ENCODE measurements around the gene RNF215.
"Not testable (repeated sequence)": the region's sequence is repeated elsewhere in the genome, so short reads cannot be mapped to it uniquely, and the experiment has no call there.

Gene RNF215

DNA sequence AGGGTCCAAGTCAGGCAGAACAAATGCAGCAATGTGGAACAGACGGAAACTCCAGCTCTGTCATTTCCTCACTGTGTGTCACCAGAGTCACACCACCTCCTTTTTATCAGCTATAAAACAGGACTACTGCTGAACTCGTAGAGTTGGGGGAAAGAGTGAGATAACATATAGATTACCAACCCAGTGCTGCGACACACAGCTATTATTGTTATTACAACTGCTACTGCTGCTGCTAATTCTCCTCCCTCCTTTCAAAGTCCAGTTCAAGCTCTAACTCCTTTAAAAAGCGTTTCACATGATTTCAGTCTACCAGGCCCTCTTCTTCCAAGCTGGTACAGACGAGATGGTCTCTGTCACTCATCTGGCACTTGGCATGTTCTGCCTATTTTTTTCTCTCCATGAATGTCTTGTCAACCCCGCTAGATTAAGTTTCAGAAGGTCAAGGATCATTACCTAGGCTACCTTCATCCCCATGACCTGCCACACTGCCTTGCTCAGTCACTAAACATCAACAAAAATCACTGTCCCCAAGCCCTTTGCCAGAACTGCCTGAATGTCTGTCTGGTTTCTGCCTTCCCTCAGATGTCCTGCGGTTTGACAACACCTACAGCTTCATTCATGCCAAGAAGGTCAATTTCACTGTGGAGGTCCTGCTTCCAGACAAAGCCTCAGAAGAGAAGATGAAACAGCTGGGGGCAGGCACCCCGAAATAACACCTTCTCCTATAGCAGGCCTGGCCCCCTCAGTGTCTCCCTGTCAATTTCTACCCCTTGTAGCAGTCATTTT lies 34.7 kb upstream of the RNF215 start:
- in situ Hi-C loops (cut with HindIII; ENCODE audit: low sequenced_read_pairs): no loop called here

DNA sequence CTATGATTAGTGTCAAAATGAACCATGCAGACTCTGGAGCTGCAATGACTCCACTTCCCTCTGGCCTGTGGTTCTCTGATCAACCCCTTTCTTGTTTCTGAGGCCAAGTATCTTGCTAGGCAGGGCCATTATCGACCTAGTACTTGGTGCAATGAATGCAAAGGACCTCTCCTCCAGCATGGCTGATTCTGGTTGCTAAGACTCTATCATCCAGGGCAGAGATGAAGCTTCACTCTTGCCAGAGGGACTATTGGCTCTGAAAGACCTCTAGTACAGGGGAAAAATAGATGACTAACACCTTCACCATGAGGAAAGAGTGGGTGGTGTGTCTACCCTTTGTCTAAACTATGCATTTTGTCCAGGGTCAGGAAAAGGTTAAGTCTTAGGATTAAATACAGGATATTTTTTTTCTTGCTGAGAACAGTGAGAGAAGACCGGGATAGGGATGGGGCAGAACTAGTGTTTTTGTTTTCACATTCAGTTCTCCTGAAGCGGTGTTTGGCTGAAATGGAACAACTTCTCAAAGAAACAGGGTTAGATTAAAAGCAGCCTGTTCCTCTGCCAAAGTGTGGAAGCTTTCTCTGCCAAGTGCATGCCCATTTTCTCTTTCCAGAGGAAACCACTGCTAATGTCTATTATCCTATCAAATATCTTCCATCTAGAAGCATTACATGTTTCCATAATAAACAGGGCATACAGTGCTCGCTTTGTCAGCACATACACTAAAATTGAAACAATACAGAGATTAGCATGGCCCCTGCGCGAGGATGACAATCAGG lies 33.3 kb upstream of the RNF215 start:
- in situ Hi-C loops (cut with HindIII; ENCODE audit: low sequenced_read_pairs): no loop called here

DNA sequence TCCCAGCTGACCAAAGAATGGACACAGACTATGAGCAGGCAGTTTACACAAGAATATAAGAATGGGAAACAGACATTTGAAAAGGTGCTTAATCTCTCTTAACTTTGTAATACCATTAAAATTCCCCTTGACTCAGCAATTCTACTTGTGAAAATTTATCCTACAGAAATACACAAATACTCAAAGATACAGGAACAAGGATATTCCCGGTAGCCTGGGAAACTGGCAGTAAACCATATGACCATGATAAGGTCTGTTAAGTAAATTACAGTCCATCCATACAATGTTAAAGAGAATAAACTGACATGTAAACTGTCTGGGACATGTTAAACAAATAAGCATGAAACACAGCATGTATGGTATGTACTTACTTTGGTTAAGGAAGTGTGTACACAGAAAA lies 29.6 kb upstream of the RNF215 start:
- in situ Hi-C loops (cut with HindIII; ENCODE audit: low sequenced_read_pairs): no loop called here

DNA sequence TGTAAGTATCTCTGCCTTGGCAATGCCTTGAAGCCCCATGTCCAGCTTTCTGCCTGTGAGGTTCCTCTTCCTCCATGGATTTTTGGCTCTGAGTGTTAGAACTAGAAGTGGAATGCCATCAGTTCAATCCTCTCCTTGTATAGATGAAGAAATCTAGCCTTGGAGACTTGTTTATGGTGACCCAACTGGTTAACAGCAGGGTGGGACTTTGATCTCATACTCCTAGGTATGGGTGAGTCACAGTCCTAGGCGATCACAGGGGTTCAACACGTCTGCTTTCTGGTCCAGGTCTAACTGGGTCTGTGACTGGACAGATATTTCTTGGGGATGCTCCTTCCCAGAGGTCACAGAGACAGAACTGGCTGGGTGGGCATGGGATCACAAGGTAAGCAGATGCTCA lies 29.2 kb upstream of the RNF215 start:
- in situ Hi-C loops (cut with HindIII; ENCODE audit: low sequenced_read_pairs): no loop called here

DNA sequence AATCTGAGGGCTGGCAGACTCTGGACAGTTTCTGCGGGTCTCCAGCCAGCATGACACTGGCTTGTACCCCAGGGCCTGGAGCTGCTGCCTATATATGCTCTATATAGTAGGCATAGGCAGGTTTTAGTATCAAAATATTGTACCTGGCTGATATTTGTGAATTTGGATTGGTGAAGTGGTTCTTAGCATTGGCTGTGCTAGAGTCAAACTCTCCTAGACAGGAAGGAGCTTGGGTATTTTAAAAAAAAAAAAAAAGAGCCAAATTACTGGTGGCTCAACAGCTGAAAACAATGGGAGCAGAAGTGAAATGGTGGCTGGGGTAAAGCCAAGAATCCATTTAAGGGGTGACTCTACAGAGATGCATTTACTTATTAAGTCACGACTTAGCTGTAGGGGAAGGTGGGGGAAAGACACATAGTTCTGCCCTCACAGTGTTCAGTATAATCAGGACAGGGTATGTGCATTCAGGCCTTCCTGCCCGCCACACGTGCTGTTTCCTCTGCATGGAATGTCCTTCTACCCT lies 27.4 kb upstream of the RNF215 start:
- in situ Hi-C loops (cut with HindIII; ENCODE audit: low sequenced_read_pairs): no loop called here

DNA sequence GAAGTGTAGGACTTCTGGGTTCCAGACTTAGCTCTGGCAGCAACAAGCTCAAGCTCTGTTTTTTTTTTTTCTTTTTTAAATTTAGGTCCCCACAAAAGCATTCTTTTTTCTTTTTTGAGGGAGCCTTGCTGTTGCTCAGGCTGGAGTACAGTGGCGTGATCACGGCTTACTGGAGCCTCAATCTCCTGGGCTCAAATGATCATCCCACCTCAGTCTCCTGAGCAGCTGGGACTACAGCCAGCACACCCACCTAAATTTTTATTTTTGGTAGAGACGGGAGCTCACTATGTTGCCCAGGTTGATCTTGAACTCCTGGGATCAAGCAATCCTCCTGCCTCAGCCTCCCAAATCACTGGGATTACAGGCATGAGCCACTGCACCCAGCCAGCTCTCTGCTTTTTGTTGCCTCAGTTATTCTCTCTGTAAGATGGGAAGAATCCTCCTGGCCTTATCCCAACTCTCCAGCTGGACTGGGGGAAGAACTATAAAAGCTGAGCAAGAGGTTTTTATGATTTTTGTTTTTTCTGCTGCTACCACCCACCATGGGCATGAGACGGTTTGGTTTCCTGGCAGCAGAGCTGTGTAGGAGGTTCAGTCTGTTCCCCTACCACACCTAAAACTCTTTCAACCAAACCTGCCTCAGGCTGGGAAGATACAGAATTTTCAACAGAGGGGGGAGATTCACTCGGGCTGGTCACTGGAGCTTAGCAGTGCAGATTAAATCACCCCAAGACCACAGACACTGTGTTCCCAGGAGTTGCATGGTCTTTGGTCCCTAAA lies 26.7 kb upstream of the RNF215 start:
- in situ Hi-C loops (cut with HindIII; ENCODE audit: low sequenced_read_pairs): no loop called here

DNA sequence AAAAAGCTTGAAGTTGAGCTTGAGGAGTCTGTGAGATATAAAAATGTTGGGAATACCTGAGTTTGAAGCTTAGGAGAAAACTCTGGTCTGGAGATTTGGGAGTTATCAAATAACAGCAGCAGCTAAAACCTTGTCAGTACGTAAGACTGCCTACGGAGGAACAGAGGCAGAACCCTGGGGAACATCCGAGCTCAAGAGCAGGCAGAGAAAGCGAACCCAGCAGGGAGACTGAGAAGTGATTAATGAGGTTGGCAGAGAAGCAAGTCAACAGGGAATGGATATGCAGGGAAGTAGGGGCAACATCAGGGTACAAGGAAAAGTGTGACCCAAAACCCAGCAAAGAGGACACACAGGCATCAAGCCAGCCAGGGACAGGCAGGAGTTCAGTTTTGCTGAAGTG lies 25.8 kb upstream of the RNF215 start:
- in situ Hi-C loops (cut with HindIII; ENCODE audit: low sequenced_read_pairs): no loop called here

DNA sequence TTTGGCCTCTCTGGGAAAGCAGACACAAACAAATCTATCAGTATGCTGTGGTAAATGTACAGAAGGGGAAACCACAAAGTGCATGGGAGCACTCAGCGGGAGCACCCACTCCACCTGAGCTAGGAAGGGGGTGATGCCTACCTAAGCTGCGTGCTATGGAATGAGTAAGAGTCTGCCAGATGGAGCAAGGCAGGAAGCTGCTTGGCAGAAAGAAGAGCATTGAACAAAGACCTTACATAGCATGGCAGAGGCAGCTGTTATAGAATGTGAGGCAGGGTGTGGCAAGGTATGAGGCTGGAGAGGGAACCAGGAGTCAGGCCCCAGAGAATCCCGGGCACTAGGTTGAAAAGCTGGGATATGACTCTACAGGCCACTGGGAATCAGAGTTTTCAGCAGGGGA lies 24.6 kb upstream of the RNF215 start:
- in situ Hi-C loops (cut with HindIII; ENCODE audit: low sequenced_read_pairs): no loop called here

DNA sequence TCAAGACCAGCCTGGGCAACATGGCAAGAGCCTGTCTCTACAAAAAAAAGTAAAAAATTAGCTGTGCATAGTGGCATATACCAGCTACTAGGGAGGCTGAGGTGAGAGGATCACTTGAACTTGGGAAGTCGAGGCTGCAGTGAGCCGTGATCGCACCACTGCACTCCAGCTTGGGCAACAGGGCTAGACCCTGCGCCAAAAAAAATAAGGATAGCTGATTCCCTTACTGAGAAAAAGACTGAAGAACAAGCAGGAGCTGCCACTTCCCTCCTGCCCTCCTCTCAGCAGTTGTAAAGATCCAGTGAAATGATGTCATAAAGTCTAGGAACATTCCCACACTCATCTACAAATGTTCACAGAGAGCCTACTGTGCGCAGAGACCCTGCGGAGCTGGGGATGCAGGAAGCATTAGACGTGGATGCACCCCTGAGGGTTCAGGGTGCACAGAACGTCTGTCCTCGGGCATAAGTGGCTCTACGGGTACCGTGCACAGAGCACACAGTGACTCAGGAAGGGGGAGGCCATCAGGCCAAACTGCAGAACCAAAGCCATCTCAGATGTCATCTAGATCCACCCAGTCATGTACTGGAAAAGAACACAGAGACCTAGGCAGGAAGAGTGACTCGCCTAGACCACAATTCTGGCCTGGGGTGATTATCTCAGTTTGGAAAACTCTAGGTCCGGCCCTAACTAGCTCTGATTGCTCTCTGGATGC lies 21.3 kb upstream of the RNF215 start:
- in situ Hi-C loops (cut with HindIII; ENCODE audit: low sequenced_read_pairs): no loop called here

DNA sequence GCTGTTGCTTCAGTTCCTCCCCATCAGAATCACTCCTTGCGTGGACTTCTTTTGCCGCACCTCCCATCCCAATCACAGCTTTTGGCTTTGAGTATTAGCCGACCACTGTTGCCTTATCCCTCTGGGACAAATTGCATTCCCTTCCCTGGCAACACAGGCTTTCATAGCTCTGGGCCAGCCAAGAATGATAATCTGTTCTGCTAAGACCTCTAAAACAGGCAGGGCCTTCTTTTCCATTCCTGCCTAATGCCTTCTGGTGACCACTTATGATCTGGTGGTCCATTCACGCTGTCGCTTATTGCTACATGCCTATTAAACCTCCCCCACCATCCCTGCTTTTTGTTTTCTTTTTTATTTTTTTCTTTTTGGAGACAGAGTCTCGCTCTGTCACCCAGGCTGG lies 19.2 kb upstream of the RNF215 start:
- in situ Hi-C loops (cut with HindIII; ENCODE audit: low sequenced_read_pairs): no loop called here

DNA sequence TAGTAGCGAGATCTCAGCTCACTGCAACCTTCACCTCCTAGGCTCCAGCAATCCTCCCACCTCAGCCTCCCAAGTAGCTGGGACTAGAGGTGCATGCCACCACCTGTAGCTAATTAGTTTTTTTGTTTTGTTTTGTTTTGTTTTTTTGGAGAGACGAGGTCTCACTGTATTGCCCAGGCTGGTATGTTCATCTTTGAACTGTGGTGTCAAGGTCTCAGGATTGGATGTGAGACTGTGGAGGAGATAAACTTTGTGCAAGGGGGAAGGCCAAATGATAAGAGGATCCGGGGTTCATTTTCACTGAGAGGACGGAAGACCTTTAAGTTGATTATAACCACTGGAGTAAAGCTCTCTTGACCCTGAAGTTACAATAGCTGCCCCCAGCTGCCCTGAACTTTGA lies 18.5 kb upstream of the RNF215 start:
- in situ Hi-C loops (cut with HindIII; ENCODE audit: low sequenced_read_pairs): no loop called here

DNA sequence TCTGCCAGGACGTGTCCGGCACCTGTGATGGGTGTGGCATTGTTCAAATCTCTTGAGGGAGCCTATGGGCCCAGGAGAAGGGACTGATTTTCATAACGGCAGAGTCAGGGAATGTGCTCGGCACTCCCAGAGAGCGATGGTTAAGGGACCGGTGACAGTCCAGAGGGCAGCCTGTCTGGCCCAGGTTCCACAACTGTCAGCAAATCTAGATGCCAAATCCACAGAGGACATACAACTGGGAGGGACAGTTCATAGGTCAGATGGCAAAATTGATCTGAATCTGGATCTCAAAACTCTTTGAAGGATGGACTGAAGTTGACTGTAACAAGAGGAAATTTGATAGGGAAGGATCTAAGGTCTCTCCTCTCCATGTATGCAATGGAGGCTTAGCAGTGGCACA lies 17.1 kb upstream of the RNF215 start:
- in situ Hi-C loops (cut with HindIII; ENCODE audit: low sequenced_read_pairs): no loop called here

DNA sequence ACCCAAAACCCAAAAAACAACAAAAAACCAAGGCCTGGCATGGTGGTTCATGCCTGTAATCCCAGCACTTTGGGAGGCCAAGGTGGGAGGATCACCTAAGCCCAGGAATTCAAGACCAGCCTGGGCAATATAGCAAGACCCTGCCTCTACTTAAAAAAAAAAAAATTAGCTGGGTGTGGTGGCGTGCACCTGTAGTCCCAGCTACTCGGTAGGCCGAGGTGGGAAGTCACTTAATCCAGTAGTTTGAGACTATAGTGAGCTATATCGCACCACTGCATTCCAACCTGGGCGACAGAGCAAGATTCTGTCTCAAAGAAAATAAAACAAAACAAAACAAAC lies 15.5 kb upstream of the RNF215 start:
- in situ Hi-C loops (cut with HindIII; ENCODE audit: low sequenced_read_pairs): not testable (repeated sequence)

DNA sequence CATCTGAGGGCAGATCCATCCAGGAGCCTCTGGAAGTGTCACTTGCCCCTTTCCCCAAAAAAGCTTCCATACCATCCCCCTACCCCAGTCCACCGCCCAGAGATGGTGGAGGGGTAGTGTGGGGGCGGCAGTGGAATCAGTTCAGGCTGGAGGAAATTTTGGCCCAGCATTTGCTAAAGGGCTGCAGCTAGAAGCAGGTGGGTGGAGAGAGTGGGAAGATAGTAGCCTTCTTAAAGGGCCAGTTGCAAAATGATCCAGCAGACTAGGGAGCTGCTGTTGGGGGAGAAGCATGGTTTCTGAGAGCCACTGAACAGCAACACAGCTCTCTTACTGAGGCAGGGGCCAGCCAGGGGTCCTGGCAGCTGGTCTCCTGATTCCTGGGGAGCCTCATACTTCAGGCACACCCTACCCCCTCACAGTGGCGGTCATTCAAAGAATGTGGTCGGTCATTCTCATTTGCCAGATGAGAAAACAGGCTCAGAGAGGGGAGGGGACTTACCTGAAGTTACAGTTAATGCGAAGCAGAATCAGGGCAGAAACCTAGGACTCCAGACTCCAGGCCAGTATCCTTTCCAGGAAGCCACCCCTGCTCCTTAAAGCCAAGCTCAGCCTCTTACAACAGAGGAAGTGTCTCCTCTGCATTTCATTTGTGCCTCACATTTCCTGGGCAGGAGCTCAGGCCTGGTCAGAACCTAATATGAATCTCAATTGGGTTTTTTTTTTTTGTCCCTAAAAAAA lies 15.0 kb upstream of the RNF215 start:
- in situ Hi-C loops (cut with HindIII; ENCODE audit: low sequenced_read_pairs): no loop called here

DNA sequence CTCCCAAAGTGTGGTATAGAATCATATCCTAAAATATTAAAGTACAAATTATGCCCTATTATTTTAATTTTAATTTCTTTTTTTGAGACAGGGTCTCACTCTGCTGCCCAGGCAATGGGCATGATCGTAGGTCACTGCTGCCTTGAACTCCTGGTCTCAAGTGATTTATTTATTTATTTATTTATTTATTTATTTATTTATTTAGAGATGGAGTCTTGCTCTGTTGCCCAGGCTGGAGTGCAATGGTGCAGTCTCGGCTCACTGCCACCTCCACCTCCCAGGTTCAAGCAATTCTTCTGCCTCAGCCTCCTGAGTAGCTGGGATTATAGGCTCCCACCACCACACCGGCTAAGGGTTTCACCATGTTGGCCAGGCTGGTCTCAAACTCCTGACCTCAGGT lies 13.8 kb upstream of the RNF215 start:
- in situ Hi-C loops (cut with HindIII; ENCODE audit: low sequenced_read_pairs): not testable (repeated sequence)

DNA sequence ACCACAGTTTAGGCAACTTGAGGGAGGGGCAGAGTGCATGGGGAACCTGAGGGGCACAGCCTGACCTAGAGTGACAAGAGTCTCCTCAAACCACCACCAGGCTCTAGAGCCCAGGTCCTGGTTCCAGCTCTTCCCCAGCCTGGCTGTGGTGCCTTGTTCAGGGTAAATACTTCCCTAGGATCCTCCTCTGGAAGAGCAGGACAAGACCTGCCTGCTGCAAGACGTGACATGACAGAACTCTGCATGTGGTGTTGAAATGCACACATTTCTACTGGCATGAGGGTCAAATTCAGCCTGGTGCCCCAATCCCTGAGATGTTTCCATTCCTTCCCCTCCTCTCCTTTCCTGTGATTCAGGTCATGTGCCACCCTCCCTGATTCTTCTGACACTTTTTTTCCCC lies 12.9 kb upstream of the RNF215 start:
- in situ Hi-C loops (cut with HindIII; ENCODE audit: low sequenced_read_pairs): no loop called here

DNA sequence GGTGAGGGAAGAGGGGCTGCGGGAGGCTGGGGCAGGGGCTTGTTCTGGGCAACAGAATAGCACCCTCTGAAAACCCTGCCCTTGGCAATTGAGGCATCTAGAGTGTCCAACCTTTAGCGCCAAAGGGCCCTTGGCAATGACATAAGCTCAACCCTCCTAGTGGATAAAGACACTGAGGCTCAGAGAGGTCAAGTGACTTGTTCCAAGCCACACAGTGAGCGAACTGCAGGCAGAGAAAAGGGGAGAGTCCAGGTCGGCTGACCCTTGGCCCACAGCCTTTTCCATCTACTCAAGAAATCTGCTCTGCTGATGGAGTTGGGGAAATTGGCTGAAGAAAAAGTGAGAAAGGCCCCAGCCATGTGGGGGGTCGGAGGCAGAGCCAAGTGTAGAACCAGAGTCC lies 12.5 kb upstream of the RNF215 start:
- in situ Hi-C loops (cut with HindIII; ENCODE audit: low sequenced_read_pairs): no loop called here

DNA sequence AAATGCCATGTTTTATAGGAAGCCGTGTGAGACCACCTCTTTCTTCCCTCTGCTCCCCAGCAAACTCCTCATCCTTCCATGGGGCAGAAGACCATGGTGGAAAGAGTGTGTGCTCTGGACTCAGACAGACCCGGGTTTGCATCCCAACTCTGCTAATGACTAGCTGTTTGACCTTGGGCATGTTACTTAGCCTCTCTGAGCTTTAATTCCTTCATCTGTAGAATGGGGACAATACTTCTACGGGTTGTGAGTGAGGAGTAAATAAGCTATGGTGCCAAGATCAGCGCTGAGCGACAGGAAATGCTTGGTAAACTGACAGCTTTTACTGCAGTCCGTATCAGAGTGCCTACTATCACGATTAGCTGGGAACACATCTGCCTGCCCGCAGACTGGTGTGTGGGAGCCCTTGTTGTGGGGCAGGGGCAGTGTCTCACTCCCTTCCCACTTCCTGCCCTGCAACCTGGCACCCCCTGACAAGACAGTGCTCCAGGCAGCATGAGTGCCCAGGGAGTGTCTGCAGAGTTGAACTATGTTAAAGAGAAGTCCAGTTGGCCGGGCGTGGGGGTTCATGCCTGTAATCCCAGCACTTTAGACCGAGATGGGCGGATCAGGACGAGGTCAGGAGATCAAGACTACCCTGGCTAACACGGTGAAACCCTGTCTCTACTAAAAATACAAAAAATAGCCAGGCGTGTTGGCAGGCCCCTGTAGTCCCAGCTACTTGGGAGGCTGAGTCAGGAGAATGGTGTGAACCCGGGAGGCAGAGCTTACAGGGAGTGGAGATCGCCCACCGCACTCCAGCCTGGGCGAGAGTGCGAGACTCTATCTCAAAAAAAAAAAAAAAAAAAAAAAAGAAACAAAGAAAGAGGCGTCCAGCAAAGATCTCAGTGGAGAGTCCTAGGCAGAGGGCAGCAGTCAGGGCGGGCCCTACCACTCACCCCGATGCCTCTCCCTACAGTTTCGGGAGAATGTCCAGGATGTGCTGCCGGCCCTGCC lies 11.8 kb upstream of the RNF215 start:
- in situ Hi-C loops (cut with HindIII; ENCODE audit: low sequenced_read_pairs): no loop called here
